Activated CD4-positive, alpha-beta memory T cell treated with anti-CD3 and anti-CD28 coated beads, Interleukin-2, amount 10 ng/mL, durations not matched to agents 7 days and 5 days (primary cell): ENCODE data around the gene CTSD. TPM values are rescaled to one million over a fixed set of nuclear protein-coding genes. Genes with fewer than 3 reads are reported as not detected.

Source experiments
- CTCF ChIA-PET: fragments of 350-600 bp; sonication (Branson Sonifier 250); formaldehyde crosslinking; loops from one replicate; lab custom pipeline; 2021; ENCODE audit warnings: antibody characterized with exemption, inconsistent platforms; lab: Charles Lee
- POLR2A ChIA-PET: fragments of 350-600 bp; sonication (Branson Sonifier 250); formaldehyde crosslinking; loops from one replicate; lab custom pipeline; 2021; ENCODE audit warnings: antibody characterized with exemption; lab: Charles Lee
- DNase-seq: peaks from one replicate; pipeline ENCODE4 v3.0.0-alpha.2; 2020
- H3K27ac Mint-ChIP-seq: one replicate; pipeline ENCODE4 v1.8.0; 2021; ENCODE audit warnings: mild to moderate bottlenecking, mixed read lengths
- H3K27me3 Mint-ChIP-seq: one replicate; pipeline ENCODE4 v1.8.0; 2021; ENCODE audit warnings: mixed read lengths
- H3K36me3 Mint-ChIP-seq: one replicate; pipeline ENCODE4 v1.8.0; 2021; ENCODE audit warnings: low read depth, mixed read lengths
- H3K4me1 Mint-ChIP-seq: one replicate; pipeline ENCODE4 v1.8.0; 2021; ENCODE audit warnings: mixed read lengths
- H3K4me3 Mint-ChIP-seq: one replicate; pipeline ENCODE4 v1.8.0; 2021; ENCODE audit warnings: mild to moderate bottlenecking, mixed read lengths
- H3K9me3 Mint-ChIP-seq: one replicate; pipeline ENCODE4 v1.8.0; 2021; ENCODE audit warnings: mixed read lengths
- total RNA-seq, 2 experiments: library from RNA; stranded (reverse); gene quantifications; one replicate each; pipeline ENCODE4 v1.2.3, GENCODE V29; 2021

Gene CTSD
- total RNA-seq, 2 experiments from 2014 or later: 156 to 172 TPM

- Mint-ChIP-seq H3K9me3 (peaks cover 10% of the 10 kb centered on the region), H3K27me3 (peaks cover 17% of the 10 kb centered on the region), H3K36me3 (peaks cover under 1% of the 10 kb centered on the region), H3K4me3 (no peak overlapping the region), H3K4me1 (peaks cover 6% of the 10 kb centered on the region), H3K27ac (no peak overlapping the region)
- no peak for DNase-seq
- POLR2A ChIA-PET: no interaction called here
- CTCF ChIA-PET: no interaction called here
Measured at GRCh38 chr11:1747753-1748635, 15.7 kb downstream of the CTSD start.

GRCh38 chr11:1746956-1747752 is 16.6 kb downstream of the CTSD start:
- H3K9me3 Mint-ChIP-seq: peaks cover 10% of the 10 kb centered on the region
- H3K27me3 Mint-ChIP-seq: peaks cover 17% of the 10 kb centered on the region
- no peaks in the 10 kb centered on the region for H3K36me3 Mint-ChIP-seq
- peaks cover 6% of the 10 kb centered on the region for H3K4me1 Mint-ChIP-seq
- POLR2A ChIA-PET: no interaction called here
- DNase-seq: no peak
- CTCF ChIA-PET: no interaction called here
- H3K27ac Mint-ChIP-seq: no peak overlapping the region
- no peak overlapping the region for H3K4me3 Mint-ChIP-seq

- CTCF ChIA-PET: no interaction called here
- Mint-ChIP-seq H3K27me3 (peaks cover 17% of the 10 kb centered on the region), H3K36me3 (no peaks in the 10 kb centered on the region), H3K9me3 (peaks cover 10% of the 10 kb centered on the region), H3K27ac (no peak overlapping the region), H3K4me3 (no peak overlapping the region), H3K4me1 (peaks cover 5% of the 10 kb centered on the region)
- no peak for DNase-seq
- POLR2A ChIA-PET: no interaction called here
Measured at GRCh38 chr11:1746511-1746931, 17.2 kb downstream of the CTSD start.

- DNase-seq: no peak
- CTCF ChIA-PET: no interaction called here
- no peak overlapping the region for H3K27ac Mint-ChIP-seq
- peaks cover 17% of the 10 kb centered on the region for H3K27me3 Mint-ChIP-seq
- no peak overlapping the region for H3K4me3 Mint-ChIP-seq
- peaks cover 5% of the 10 kb centered on the region for H3K4me1 Mint-ChIP-seq
- POLR2A ChIA-PET: no interaction called here
- peaks cover 10% of the 10 kb centered on the region for H3K9me3 Mint-ChIP-seq
- no peaks in the 10 kb centered on the region for H3K36me3 Mint-ChIP-seq
Measured at GRCh38 chr11:1745701-1746320, 17.9 kb downstream of the CTSD start.

GRCh38 chr11:1744891-1745700 is 18.6 kb downstream of the CTSD start:
- Mint-ChIP-seq H3K27me3 (peaks cover 16% of the 10 kb centered on the region), H3K4me3 (no peak overlapping the region), H3K9me3 (peaks cover 10% of the 10 kb centered on the region), H3K27ac (no peak overlapping the region), H3K36me3 (no peaks in the 10 kb centered on the region), H3K4me1 (peaks cover 4% of the 10 kb centered on the region)
- POLR2A ChIA-PET: no interaction called here
- CTCF ChIA-PET: no interaction called here
- DNase-seq: no peak

GRCh38 chr11:1744137-1744886 is 19.4 kb downstream of the CTSD start:
- no peak for DNase-seq
- Mint-ChIP-seq H3K27ac (no peak overlapping the region), H3K4me3 (no peak overlapping the region), H3K27me3 (peaks cover 12% of the 10 kb centered on the region), H3K36me3 (no peaks in the 10 kb centered on the region), H3K9me3 (peaks cover 10% of the 10 kb centered on the region), H3K4me1 (no peaks in the 10 kb centered on the region)
- ChIA-PET CTCF (no interaction called here), POLR2A (no interaction called here)

- Mint-ChIP-seq H3K27me3 (peaks cover 15% of the 10 kb centered on the region), H3K4me3 (no peak overlapping the region), H3K9me3 (peaks cover 10% of the 10 kb centered on the region), H3K27ac (no peak overlapping the region), H3K4me1 (no peaks in the 10 kb centered on the region), H3K36me3 (no peaks in the 10 kb centered on the region)
- DNase-seq: no peak
- ChIA-PET CTCF (no interaction called here), POLR2A (no interaction called here)
Measured at GRCh38 chr11:1743585-1744136, 20.1 kb downstream of the CTSD start.

GRCh38 chr11:1742869-1743584 is 20.7 kb downstream of the CTSD start:
- no peaks in the 10 kb centered on the region for H3K36me3 Mint-ChIP-seq
- peaks cover 14% of the 10 kb centered on the region for H3K9me3 Mint-ChIP-seq
- H3K4me1 Mint-ChIP-seq: no peaks in the 10 kb centered on the region
- no peak overlapping the region for H3K27ac Mint-ChIP-seq
- ChIA-PET CTCF (no interaction called here), POLR2A (no interaction called here)
- peaks cover 13% of the 10 kb centered on the region for H3K27me3 Mint-ChIP-seq
- H3K4me3 Mint-ChIP-seq: no peak overlapping the region
- no peak for DNase-seq

GRCh38 chr11:1742371-1742770 is 21.4 kb downstream of the CTSD start:
- peaks cover 13% of the 10 kb centered on the region for H3K27me3 Mint-ChIP-seq
- CTCF ChIA-PET: interaction anchor here (1.0 kb wide), 1 partner anchor 90 kb away, joined by 3 read pairs; no protein-coding TSS in a partner anchor
- H3K4me3 Mint-ChIP-seq: no peak overlapping the region
- H3K4me1 Mint-ChIP-seq: no peaks in the 10 kb centered on the region
- POLR2A ChIA-PET: no interaction called here
- H3K27ac Mint-ChIP-seq: no peak overlapping the region
- DNase-seq: no peak
- peaks cover 16% of the 10 kb centered on the region for H3K9me3 Mint-ChIP-seq
- H3K36me3 Mint-ChIP-seq: no peaks in the 10 kb centered on the region

GRCh38 chr11:1741741-1742140 is 22.0 kb downstream of the CTSD start:
- H3K27me3 Mint-ChIP-seq: peaks cover 13% of the 10 kb centered on the region
- POLR2A ChIA-PET: no interaction called here
- H3K27ac Mint-ChIP-seq: no peak overlapping the region
- peaks cover 18% of the 10 kb centered on the region for H3K9me3 Mint-ChIP-seq
- H3K4me1 Mint-ChIP-seq: no peaks in the 10 kb centered on the region
- DNase-seq: no peak
- H3K36me3 Mint-ChIP-seq: peaks cover under 1% of the 10 kb centered on the region
- CTCF ChIA-PET: interaction anchor here (1.0 kb wide), 1 partner anchor 89 kb away, joined by 3 read pairs; no protein-coding TSS in a partner anchor
- no peak overlapping the region for H3K4me3 Mint-ChIP-seq

- CTCF ChIA-PET: no interaction called here
- DNase-seq: no peak
Measured at GRCh38 chr11:1740786-1741530, 22.8 kb downstream of the CTSD start.

More at GRCh38 chr11:1740786-1741530, 22.8 kb downstream of the CTSD start:
- Mint-ChIP-seq H3K27me3 (peaks cover 20% of the 10 kb centered on the region), H3K36me3 (peaks cover 8% of the 10 kb centered on the region), H3K27ac (no peak overlapping the region), H3K9me3 (peaks cover 22% of the 10 kb centered on the region), H3K4me1 (no peaks in the 10 kb centered on the region), H3K4me3 (no peak overlapping the region)
- POLR2A ChIA-PET: no interaction called here
